Measurements from ENCODE around the gene TSNAXIP1. TPM values are rescaled to one million over a fixed set of nuclear protein-coding genes. Genes with fewer than 3 reads are reported as not detected.

TSNAXIP1 gene
- total RNA-seq, 1 donor from 2014 or later, result 1.8 TPM

- H3K4me1 Mint-ChIP-seq (ENCODE audit: low read depth), result peaks cover 41% of the 10 kb centered on the region
- no peak for DNase-seq (ENCODE audit: low spot score)
- H3K9me3 Mint-ChIP-seq (ENCODE audit: low read depth), result no peaks in the 10 kb centered on the region
- peak overlapping the region; percentile 91 for H3K4me3 Mint-ChIP-seq (ENCODE audit: unreplicated experiment)
- TF ChIP-seq, protein P1, sequence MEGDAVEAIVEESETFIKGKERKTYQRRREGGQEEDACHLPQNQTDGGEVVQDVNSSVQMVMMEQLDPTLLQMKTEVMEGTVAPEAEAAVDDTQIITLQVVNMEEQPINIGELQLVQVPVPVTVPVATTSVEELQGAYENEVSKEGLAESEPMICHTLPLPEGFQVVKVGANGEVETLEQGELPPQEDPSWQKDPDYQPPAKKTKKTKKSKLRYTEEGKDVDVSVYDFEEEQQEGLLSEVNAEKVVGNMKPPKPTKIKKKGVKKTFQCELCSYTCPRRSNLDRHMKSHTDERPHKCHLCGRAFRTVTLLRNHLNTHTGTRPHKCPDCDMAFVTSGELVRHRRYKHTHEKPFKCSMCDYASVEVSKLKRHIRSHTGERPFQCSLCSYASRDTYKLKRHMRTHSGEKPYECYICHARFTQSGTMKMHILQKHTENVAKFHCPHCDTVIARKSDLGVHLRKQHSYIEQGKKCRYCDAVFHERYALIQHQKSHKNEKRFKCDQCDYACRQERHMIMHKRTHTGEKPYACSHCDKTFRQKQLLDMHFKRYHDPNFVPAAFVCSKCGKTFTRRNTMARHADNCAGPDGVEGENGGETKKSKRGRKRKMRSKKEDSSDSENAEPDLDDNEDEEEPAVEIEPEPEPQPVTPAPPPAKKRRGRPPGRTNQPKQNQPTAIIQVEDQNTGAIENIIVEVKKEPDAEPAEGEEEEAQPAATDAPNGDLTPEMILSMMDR (IDR thresholded peaks at IDR 0.05), result peak; percentile 71
- H3K36me3 Mint-ChIP-seq (ENCODE audit: low read depth), result peaks cover 1% of the 10 kb centered on the region
- H3K27ac Mint-ChIP-seq (ENCODE audit: unreplicated experiment), result peak overlapping the region; percentile 92
- H3K27me3 Mint-ChIP-seq (ENCODE audit: low read depth), result no peaks in the 10 kb centered on the region
Measured at GRCh38 chr16:67842509-67843342, 36.0 kb downstream of the TSNAXIP1 start.

GRCh38 chr16:67843343-67843765 is 36.7 kb downstream of the TSNAXIP1 start:
- Mint-ChIP-seq H3K27me3 (ENCODE audit: low read depth) (no peaks in the 10 kb centered on the region), H3K36me3 (ENCODE audit: low read depth) (no peaks in the 10 kb centered on the region), H3K4me1 (ENCODE audit: low read depth) (peaks cover 47% of the 10 kb centered on the region), H3K27ac (ENCODE audit: unreplicated experiment) (peak overlapping the region; percentile 92), H3K4me3 (ENCODE audit: unreplicated experiment) (peak overlapping the region; percentile 91), H3K9me3 (ENCODE audit: low read depth) (no peaks in the 10 kb centered on the region)
- TF ChIP-seq, protein P1 (IDR thresholded peaks at IDR 0.05), result peak; percentile 35
- DNase-seq (ENCODE audit: low spot score), result no peak

DNA sequence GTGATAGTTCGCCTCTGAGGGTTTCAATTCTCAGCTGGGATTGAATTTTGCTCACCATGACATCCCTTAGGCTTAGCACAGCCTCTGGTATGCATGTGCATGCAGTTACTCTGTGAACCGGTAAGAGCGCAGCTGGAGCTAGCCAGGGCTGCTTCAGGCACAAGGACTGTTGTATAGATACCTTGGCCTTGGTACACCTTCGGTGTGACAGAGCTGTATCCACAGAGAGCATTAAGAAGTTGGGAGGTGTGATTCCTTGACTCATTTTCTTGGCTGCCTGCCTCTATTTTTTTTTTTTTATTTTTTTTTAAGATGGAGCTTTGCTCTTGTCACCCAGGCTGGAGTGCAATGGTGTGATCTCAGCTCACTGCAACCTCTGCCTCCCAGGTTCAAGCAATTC is 37.8 kb downstream of the TSNAXIP1 start:
- DNase-seq (ENCODE audit: low spot score), result no peak
- Mint-ChIP-seq H3K4me3 (ENCODE audit: unreplicated experiment) (peak overlapping the region; percentile 28), H3K9me3 (ENCODE audit: low read depth) (no peaks in the 10 kb centered on the region), H3K27ac (ENCODE audit: unreplicated experiment) (peak overlapping the region; percentile 92), H3K4me1 (ENCODE audit: low read depth) (peaks cover 56% of the 10 kb centered on the region), H3K36me3 (ENCODE audit: low read depth) (no peaks in the 10 kb centered on the region), H3K27me3 (ENCODE audit: low read depth) (no peaks in the 10 kb centered on the region)
- TF ChIP-seq, protein P1 (IDR thresholded peaks at IDR 0.05), result no peak

DNA sequence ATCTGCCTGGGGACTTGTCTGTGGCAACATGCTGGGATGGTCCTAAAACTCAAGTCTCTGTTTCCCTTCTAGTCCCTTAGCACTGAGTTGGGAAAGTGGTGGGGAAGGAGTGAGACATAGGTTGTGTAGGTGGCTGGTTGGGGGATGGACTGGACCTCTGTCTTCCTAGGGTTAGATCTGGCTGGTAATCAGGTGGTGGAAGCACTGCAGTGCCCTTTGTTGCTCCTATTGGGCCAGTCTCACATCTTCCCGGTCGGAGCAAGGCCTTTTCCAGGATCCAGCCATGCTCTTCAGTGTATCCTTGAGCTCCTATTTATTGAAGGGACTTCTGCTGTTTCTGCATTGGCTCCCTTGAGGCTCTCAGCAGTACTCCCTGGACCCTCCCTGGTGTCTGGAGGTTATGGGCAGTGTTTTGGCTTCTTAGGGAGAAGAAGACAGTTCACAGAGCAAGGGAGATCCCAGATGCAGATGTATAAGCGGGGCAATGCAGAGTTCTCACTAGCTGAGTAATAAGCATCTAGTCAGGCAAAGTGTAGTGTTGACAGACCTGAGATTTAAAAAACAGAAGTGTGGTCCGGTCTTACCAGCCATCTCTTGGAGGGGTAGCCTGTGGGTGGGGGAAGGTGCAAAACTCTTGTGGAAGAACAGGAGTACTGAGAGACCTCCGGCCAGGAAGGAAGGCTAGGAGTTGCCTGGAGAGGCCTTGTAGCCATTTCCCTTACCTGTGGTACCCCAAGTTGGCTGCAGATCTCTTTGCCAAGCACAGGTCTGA is 38.8 kb downstream of the TSNAXIP1 start:
- Mint-ChIP-seq H3K4me1 (ENCODE audit: low read depth) (peaks cover 59% of the 10 kb centered on the region), H3K4me3 (ENCODE audit: unreplicated experiment) (peak overlapping the region; percentile 83), H3K27me3 (ENCODE audit: low read depth) (no peaks in the 10 kb centered on the region), H3K27ac (ENCODE audit: unreplicated experiment) (peak overlapping the region; percentile 92), H3K9me3 (ENCODE audit: low read depth) (no peaks in the 10 kb centered on the region), H3K36me3 (ENCODE audit: low read depth) (no peaks in the 10 kb centered on the region)
- TF ChIP-seq, protein P1 (IDR thresholded peaks at IDR 0.05), result no peak
- no peak for DNase-seq (ENCODE audit: low spot score)

- Mint-ChIP-seq H3K4me1 (ENCODE audit: low read depth) (peaks cover 59% of the 10 kb centered on the region), H3K9me3 (ENCODE audit: low read depth) (no peaks in the 10 kb centered on the region), H3K36me3 (ENCODE audit: low read depth) (no peaks in the 10 kb centered on the region)
Measured at GRCh38 chr16:67846063-67846319, 39.3 kb downstream of the TSNAXIP1 start.

More at GRCh38 chr16:67846063-67846319, 39.3 kb downstream of the TSNAXIP1 start:
- H3K27me3 Mint-ChIP-seq (ENCODE audit: low read depth), result no peaks in the 10 kb centered on the region
- no peak for DNase-seq (ENCODE audit: low spot score)
- TF ChIP-seq, protein P1 (IDR thresholded peaks at IDR 0.05), result no peak
- peak overlapping the region; percentile 83 for H3K4me3 Mint-ChIP-seq (ENCODE audit: unreplicated experiment)
- peak overlapping the region; percentile 92 for H3K27ac Mint-ChIP-seq (ENCODE audit: unreplicated experiment)
